Activated T-helper 1 cell treated with Interleukin-2 at 50 U/mL for 16 hours (primary cell): ENCODE results near the gene LRRC7.

ENCODE experiments used
- DNase-seq: peaks from one replicate; pipeline ENCODE4 v3.0.0-alpha.2; 2020; ENCODE audit warnings: low read depth

LRRC7 gene

DNA sequence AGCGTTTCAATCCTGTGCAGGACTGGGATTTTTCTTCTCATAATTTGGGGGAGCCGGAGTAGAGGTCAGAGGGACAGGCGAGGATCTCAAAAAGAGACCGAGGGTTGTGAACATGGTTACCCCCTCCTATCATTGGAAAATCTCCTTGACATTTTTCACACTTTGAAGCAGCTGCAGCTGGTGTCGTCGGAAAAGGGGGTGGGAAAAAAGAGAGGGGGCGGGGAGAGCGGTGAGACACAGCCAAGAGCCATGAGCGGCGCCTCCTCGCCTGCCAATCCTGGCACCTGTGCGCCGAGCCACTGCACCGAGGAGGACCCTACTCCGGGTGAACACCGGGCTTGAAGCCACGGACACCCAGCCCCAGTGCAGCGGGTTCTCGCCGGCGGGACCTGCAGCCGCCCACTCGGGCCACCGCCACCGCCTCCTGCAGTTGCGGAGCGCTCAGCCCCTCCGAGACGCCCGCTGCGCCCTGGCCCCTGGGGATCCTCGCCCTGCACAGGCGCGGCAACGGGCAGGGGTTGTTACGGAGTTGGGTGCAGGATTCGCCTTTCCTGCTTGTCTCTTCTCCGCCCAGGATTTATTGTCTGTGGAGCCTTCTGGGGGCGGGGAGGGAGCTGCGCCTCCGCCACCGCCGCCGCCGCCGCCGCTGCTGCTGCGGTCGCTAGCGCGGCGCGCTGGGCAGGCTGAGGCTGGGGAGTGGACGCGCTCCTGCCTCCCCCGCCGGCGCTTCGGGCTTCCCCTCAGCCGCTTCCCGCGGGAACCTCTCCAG is at the start of gene LRRC7:
Gene LRRC7, plus strand, starts transcription at position 271 of the 769 bp plus-strand sequence. CDS start 718 bp downstream, outside the sequence.
- DNase-seq = no peak

DNA sequence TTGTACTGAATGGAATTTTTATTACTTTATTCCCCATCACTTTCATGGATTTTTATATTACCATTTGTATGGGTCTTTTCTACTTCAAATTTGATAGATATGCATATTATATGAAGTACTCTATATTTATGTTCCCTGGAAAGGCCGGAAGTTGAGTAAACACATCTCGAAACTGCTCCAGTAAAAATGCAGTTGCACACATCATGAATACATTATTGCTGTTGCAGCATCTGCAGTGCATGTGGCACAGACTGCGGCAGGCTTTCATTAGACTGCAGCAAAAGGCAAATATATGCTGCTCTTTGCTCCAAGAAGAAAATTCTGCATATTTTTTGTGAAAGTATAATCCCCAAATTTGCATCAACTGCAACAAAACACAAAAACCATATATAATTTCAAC is 48.7 kb upstream of the LRRC7 start:
- DNase-seq = no peak

DNA sequence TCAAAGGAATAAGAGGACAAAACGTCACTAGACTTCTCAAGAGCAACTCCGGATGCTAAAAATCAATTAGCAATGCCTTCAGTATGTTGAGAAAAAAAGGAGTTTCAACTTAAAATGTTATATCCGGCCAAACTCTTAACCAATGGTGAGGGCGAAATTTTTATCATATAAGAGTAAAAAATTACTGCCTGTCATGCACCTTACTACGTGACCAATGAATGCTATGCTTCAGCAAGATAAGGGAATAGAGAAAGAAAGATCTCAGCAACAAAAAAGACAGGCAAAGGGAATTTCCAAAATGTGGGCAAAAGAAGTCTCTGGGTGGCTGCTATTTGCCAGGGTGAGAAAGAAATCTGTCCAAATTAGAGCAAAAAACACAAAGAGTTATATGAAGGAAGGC is 47.4 kb upstream of the LRRC7 start:
- DNase-seq = no peak

DNA sequence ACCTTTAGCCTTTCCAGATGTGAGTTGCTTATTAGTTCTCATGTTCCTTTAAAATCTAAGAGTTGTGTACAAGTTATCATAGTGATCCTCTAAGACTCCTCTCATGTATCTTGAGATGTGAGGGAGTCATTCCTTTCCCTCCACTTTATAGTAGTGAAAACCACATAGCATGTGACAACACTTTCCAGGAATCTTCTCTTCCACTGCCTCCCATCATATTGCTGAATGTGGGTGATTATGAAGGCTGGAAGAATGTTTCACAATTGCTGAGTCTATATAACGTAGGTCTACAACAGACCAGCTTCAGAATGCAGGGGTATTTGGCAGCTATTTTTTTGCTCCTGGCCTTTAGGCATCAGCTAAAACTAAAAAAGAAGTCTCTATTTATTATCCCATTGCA is 44.7 kb upstream of the LRRC7 start:
- no peak for DNase-seq

DNA sequence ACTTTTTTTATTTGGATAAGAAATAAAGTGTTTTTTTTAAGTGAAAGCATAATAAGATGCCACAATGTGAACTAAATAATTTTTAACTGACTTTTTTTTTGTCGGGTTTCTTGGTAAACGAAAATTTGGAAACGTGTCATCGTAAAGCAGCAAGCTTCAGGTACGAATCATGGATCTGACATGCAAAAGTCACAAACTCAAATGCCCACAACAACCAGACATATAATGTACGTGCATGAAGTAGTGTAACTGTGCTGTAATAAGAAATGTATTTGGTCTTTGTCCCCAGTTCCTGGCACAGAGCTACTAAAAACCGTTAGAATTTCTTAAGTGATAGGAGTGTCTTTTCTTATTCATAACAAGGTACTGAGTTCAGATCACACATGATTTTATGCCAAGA is 44.3 kb upstream of the LRRC7 start:
- no peak for DNase-seq

DNA sequence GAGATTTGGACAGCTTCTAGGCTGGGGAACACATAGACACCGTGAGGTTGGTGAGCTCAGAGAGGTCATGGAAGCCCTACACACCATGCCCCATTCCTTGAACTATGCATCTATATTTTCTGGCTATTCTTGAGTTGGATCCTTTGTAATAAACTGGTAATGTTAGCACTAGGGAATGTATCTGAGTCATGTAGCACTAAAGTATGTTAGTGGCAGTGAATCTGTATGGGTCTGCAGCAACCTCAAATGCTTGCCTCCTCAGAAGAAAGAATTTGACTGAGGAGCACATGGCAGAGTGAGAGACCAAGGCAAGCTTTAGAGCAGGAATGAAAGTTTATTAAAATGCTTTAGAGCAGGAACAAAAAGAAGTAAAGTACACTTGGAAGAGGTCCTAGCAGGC is 43.7 kb upstream of the LRRC7 start:
- DNase-seq = no peak

- DNase-seq = no peak
Observed at GRCh38 chr1:69527273-69527672, 40.4 kb upstream of the LRRC7 start.

DNA sequence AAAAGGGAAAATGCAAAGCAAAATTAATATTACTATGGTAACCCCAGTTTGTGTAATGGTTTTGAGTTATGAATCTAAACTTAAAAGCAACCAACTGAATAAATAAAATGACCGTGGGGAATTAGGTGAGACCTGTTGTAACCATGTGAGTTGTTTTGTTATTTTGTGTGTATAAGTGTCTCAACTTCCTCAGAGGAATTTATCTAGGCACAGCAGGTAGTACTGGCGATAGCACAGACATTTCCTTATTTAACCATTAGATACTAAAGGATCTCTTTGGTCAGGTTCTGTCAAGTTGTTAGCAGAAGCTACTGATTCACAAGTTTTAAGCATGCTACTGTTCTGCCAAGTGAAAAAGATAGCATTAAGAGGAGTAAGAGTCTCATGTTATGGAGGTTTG is 39.3 kb upstream of the LRRC7 start:
- DNase-seq = no peak

DNA sequence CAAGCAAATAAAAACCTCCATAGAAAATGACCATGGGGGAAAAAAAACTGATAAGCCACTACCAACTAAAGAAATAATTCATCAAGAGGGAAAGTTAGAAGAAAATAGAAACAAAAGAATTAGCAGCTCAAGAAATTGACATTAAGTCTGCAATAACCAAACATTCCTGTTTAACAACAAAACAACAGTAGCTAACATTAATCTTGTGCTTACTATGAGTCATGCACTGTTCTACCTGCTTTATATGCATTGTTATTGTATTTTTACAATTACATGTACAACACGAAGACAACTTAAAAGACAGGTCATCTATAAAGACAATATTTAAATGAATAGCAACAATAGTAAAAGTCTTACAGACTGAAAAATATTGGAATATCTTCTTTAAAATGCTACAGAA is 34.4 kb upstream of the LRRC7 start:
- no peak for DNase-seq

DNA sequence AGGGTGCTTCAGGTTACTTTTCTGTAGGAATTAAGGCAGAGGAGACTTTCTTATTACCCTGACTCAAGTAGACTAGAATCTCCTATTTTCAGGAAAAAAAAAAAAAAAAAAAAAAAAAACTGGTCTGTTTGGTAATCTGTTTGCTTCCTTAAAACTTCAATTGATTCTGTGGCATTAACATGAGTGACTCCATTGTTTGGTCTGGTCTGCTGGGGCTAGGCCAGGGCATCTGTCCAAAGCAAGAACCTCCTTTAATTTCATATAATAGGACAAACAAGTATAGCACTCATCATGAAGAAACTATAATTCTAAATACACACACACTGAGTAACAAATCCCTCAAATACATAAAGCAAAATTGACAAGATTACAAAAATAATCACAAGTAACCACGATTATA is 32.9 kb upstream of the LRRC7 start:
- DNase-seq = no peak

DNA sequence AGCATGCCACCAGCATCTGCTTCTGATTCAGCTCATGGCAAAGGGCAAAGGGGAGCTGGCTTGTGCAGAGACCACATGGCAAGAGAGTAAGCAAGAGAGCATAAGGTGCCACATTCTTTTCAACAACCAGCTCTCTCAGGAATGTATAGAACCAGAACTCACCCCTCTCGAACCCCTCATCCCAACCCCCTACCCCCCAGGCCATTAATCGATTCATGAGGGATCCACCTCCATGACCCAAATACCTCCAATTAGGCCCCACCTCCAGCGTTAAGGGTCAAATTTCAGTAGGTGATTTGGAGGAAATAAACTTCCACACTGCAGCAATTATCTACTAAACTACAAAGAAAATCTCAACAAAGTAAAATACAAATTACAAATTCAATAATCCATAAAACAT is 32.2 kb upstream of the LRRC7 start:
- no peak for DNase-seq

- DNase-seq = no peak
Observed at GRCh38 chr1:69540052-69540451, 27.7 kb upstream of the LRRC7 start.

GRCh38 chr1:69551476-69552324 is 16.0 kb upstream of the LRRC7 start:
- no peak for DNase-seq

- DNase-seq = no peak
Observed at GRCh38 chr1:69553726-69554125, 14.0 kb upstream of the LRRC7 start.

DNA sequence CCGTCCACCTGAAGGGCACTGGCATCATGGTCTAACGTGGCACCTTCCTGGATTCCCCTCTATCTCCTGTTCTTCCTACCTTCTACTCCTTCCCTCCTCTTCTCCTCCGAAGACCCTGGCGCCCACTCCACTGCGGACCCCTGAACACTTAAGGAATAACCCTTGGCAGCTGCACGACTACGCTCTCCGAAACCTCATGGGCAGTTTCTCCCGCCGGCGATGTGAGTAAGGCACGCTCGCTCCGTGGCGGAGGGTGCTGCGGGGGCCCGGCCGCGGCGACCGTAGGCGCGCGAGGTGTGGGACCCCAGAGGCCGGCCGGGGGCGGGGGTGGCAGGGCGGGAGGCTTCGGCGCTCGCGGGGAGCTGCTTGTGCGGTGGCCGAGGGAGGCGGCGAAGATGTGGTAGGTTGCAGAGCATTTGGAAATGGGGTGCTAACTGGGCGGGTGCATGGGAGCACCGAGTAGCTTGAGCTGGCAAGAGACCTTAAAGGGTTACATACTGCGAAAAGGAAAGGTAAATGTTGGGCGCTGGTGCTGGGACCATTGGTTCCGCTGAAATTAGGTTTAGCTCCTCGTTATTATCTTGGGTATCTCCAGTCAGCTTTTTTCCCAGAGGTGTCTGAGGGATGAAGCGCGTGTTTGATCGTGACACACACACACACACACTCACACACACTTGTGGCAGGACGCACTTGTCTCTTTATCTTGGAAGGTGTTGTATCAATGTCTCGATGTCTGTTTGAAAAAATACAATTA is 876 bp downstream of the LRRC7 start:
- DNase-seq = no peak

- no peak for DNase-seq
Observed at GRCh38 chr1:69569175-69569541, 1.4 kb downstream of the LRRC7 start.

GRCh38 chr1:69569576-69570328 is 2.0 kb downstream of the LRRC7 start:
- no peak for DNase-seq

- no peak for DNase-seq
Observed at GRCh38 chr1:69570356-69570755, 2.6 kb downstream of the LRRC7 start.

DNA sequence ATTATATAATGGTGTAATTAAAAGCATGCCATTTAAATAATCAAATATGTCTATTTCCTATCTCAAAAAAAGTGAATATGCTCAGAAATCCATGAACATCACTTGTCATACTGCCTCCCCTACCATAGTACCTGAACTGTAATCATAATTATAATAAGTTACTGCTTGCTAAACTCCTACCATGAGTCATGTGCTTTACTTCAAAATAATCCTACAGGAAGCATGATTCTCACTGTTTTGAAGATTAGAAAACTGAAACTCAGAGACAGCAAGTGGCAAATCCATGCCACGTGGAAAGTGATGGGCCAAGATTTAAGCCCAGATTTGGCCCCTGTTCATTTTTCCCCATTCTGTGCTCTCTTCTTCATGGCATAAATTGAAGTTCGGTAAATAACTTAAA is 5.2 kb downstream of the LRRC7 start:
- no peak for DNase-seq

DNA sequence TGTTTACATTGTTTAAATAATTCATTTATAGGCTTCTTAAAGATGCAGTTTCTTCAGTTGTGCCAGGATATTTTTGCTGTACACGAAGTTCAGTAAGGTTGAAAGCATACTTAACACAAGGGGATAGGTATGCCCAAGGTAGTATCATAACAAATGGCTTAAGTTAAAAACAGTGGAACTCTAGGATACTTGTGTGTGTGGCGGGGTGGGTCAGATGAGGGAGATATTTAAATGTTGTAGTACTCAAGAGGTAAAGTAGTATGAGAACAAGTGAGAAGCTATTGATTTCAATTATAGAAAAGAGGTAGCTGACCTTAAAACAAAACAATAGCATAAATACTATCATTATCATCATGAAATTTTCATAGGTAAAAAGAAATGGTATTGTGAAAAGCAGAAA is 6.2 kb downstream of the LRRC7 start:
- no peak for DNase-seq

DNA sequence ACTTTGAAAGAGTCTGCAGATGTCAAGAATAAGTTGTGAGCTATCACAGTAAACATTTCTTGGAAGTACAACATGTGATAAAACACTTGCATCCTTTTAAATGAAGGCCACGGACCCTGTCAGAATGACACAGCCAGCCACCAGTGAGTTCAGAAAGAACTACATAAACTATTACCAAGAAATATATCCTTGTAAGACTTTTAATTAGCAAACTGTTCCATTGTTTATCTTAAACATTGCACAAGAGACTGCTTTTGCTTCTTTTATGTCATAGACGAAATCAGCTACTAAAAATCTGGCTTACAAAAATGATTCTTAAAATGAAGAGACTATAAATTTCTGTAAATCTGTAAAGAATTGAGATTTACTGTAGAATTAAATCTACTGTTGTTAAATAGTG is 17.9 kb downstream of the LRRC7 start:
- no peak for DNase-seq

- DNase-seq = no peak
Observed at GRCh38 chr1:69587391-69587790, 19.7 kb downstream of the LRRC7 start.
